ENCODE results near the gene MT1A.

MT1A gene

GRCh38 chr16:56682703-56683397, 44.4 kb downstream of the MT1A start:
- no peak for TF ChIP-seq CTCF (IDR thresholded peaks at IDR 0.05; ENCODE audit: low read length, missing control alignments)
- DNase-seq (ENCODE audit: low read depth): no peak
- peak overlapping the region; percentile 68 for H3K4me3 ChIP-seq (replicated peaks; ENCODE audit: low read depth, low read length)

- peak; percentile 1 for TF ChIP-seq CTCF (IDR thresholded peaks at IDR 0.05; ENCODE audit: low read length, missing control alignments)
- no peak for DNase-seq (ENCODE audit: low read depth)
- H3K4me3 ChIP-seq (replicated peaks; ENCODE audit: low read depth, low read length): peak overlapping the region; percentile 68
These were observed 45.1 kb downstream of the MT1A start for GRCh38 chr16:56683424-56684172.

- no peak for TF ChIP-seq CTCF (IDR thresholded peaks at IDR 0.05; ENCODE audit: low read length, missing control alignments)
- DNase-seq (ENCODE audit: low read depth): no peak
- no peak overlapping the region for H3K4me3 ChIP-seq (replicated peaks; ENCODE audit: low read depth, low read length)
These were observed 45.9 kb downstream of the MT1A start for GRCh38 chr16:56684256-56684925.

GRCh38 chr16:56684926-56685590, 46.6 kb downstream of the MT1A start:
- H3K4me3 ChIP-seq (replicated peaks; ENCODE audit: low read depth, low read length): no peak overlapping the region
- TF ChIP-seq CTCF (IDR thresholded peaks at IDR 0.05; ENCODE audit: low read length, missing control alignments): no peak
- no peak for DNase-seq (ENCODE audit: low read depth)

- H3K4me3 ChIP-seq (replicated peaks; ENCODE audit: low read depth, low read length): no peak overlapping the region
- no peak for DNase-seq (ENCODE audit: low read depth)
- no peak for TF ChIP-seq CTCF (IDR thresholded peaks at IDR 0.05; ENCODE audit: low read length, missing control alignments)
These were observed 48.3 kb downstream of the MT1A start for GRCh38 chr16:56686758-56687157.

GRCh38 chr16:56688762-56689161, 50.3 kb downstream of the MT1A start:
- no peak for DNase-seq (ENCODE audit: low read depth)
- TF ChIP-seq CTCF (IDR thresholded peaks at IDR 0.05; ENCODE audit: low read length, missing control alignments): no peak

More at GRCh38 chr16:56688762-56689161, 50.3 kb downstream of the MT1A start:
- H3K4me3 ChIP-seq (replicated peaks; ENCODE audit: low read depth, low read length): no peak overlapping the region

Data from fibroblast of pulmonary artery (primary cell).